Stimulated activated naive CD4-positive, alpha-beta T cell (primary cell): ENCODE measurements around the gene RAB4B.
"Not testable (repeated sequence)": the region's sequence is repeated elsewhere in the genome, so short reads cannot be mapped to it uniquely, and the experiment has no call there.

Experiments
- DNase-seq, 6 experiments: peaks; one replicate each; lab custom pipeline; 2025; lab: John Stamatoyannopoulos, UW

Gene RAB4B

DNA sequence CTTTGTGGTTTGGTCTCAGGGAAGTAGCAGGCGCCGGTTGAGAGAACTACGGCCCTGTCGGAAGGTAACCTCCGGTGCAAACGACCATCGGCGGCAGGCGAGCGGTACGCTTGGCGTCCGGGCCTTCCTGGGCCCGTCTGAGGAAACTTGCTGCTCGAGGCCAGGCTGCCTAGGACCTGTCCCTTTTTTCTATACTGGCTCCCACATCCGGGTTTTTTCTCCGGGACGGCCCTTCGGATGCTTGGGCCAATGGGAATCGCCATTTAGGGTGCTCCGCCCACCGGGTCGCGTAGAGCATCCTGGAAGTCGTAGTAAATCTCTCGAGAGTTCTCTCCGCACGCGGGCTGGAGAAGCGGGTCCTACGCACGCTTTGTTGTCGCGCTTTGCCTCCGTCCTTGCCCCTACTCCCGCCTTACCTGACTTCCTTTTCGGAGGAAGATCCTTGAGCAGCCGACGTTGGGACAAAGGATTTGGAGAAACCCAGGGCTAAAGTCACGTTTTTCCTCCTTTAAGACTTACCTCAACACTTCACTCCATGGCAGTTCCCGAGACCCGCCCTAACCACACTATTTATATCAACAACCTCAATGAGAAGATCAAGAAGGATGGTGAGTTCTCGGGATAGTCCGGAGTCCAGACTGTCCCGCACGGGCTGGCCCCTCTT lies 27.0 kb upstream of the RAB4B start, which contains the start of gene SNRPA:
Gene SNRPA, plus strand, starts transcription at position 330 of the 664 bp plus-strand sequence. Its CDS starts 206 bp downstream, at position 536.
- peak; percentile 93 to 100 (median 100) for DNase-seq

DNA sequence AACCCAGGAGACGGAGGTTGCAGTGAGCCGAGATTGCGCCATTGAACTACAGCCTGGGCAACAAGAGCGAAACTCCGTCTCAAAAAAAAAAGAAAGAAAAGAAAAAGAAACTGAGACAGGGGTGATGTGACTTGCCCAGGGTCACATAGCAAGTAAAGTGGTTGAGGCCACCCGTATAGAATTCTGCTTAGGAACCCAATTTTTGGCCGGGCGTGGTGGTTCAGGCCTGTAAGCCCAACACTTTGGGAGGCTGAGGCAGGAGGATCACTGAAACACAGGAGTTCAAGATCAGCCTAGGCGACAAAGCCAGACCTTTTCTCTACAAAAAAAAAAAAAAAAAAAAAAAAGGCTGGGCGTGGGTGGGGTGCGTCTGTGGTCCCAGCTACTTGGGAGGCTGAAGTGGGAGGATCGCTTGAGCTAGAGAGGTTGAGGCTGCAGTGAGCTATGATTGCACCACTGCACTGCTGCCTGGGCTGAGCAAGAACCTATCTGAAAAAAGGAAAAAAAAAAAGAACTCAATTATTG lies 25.7 kb upstream of the RAB4B start:
- no peak for DNase-seq

DNA sequence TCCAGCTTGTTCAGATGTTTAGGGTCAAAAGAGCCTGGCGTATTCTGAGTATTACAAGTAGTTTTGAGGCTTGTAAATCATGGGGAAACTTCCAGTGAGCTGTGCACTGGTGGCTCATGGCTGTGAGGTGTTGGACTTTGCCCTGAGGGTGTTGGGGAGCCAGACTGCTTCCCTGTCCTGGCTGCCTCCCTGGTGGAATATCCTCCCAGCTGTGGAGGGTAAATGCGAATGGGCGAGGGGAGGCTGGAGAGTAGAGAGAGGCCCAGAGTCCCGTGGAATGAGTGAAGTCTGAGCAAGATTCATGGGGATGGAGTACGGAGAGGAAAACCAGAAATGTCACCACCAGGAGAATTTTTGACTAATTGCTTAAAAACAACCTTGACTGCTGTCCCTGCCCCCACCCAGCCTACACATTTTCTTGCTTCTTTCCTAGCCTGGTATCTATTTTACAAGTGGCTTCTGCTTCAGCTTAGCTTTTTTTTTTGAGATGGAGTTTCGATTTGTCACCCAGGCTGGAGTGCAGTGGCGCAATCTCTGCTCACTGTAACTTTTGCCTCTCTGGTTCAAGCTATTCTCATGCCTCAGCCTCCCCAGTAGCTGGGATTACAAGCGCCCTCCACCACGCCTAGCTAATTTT lies 23.3 kb upstream of the RAB4B start:
- DNase-seq: no peak

DNA sequence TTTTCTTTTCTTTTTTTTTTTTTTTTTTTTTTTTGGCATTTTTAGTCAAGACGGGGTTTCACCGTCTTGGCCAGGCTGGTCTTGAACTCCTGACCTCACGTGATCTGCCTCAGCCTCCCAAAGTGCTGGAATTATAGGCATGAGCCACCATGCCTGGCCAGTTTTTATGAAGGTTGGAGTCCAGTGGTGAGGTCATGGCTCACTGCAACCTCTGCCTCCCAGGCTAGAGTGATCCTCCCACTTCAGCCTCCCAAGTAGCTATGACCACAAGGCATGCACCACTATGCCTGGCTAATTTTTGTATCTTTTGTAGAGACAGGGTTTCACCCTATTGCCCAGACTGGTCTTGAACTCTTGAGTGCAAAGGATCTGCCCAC lies 22.8 kb upstream of the RAB4B start:
- no peak for DNase-seq

DNA sequence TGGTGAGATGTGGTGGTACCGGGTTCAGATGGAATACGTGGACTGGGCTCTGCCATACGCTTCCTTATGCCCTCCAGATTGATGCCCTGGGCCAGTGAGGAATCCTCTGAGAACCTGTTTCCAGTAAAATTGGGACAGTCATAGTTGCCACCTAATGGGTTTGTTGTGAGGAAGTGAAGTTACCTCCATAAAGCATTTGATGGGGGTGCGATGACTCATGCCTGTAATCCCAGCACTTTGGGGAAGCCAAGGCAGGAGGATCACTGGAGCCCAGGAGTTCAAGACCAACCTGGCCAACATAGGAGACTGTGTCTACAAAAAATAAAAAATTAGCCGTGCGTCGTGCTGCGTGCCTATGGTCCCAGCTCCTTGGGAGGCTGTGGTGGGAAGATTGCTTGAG lies 22.3 kb upstream of the RAB4B start:
- no peak for DNase-seq

DNA sequence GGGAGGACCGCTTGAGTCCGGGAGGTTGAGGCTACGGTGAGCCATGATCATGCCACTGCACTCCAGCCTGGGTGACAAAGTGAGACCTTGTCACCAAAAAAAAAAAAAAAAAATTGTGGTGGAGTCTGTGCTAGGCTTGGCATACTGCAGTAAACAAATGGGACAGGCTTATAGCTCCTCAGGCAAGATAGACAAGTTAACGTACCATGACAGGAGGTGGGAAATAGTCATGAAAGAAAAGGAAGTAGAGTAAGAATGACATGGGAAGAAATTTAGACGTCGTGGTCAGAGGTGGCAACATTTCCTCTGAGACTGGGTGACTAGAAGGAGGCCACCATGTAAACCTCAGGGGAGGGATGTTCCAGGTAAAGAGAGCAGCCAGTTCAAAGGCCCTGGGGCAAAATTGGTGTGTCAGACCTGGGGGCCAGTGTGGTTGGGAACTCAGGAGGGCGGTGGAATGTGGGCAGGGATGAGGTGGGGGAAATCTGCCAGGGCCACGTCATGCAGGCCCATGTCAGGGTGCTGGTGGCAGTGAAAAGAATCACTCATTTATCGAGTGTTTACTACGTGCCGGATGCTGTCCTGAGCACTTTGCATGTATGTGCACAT lies 21.4 kb upstream of the RAB4B start:
- DNase-seq: no peak

DNA sequence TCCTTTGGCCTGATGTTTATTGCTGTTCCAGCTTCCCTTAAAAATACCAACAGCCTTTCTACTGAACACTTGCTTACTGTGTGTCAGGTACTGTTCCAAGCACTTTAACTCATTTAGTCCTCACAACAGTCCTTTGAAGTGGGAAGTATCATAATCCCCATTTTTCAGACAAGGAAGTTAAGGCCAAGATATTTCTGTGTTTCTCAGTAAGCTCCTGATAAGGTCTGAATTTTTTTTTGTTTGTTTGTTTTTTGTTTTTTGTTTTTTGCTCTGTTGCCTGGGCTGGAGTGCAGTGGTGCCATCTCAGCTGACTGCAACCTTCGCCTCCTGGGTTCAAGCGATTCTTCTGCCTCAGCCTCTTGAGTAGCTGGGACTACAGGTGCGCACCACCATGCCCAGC lies 19.6 kb upstream of the RAB4B start:
- DNase-seq: no peak

DNA sequence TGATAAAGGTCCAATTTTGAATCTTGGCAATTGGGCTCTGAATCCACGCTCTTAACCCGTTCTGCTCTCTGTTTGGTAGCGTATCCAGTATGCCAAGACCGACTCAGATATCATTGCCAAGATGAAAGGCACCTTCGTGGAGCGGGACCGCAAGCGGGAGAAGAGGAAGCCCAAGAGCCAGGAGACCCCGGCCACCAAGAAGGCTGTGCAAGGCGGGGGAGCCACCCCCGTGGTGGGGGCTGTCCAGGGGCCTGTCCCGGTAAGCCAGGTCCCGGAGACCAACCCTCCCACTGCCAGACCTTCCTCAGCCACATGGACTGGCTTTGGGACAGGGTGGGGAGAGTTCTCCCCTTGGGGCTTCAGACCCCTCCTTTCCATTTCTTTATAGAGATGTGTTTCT lies 18.7 kb upstream of the RAB4B start:
- no peak for DNase-seq

DNA sequence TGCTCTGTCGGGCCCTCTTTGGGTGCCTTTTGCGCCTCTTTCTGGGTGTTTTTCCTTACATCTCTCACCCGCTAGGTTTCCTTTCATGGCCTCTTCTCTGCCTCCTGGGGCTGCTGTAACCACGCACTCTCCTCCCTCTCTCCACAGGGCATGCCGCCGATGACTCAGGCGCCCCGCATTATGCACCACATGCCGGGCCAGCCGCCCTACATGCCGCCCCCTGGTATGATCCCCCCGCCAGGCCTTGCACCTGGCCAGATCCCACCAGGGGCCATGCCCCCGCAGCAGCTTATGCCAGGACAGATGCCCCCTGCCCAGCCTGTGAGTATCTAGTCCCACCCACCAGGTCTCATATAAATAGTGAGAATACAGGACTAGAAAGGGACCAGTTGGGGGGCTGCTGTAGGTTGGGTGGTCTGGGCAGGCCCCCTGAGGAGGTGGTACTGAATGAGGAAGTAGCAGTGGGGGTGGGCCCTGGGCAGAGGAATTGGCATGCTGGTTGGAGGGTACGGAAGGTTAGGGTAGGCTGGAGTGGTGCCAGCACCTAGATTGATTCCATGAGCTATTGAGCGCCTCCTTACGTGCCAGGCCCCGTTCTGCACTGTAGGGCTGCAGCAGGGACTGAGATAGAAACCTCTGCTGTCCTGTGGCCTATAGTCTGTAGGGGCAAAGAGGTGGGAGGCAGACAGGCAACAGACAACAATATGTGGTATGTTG lies 15.1 kb upstream of the RAB4B start:
- DNase-seq: no peak

DNA sequence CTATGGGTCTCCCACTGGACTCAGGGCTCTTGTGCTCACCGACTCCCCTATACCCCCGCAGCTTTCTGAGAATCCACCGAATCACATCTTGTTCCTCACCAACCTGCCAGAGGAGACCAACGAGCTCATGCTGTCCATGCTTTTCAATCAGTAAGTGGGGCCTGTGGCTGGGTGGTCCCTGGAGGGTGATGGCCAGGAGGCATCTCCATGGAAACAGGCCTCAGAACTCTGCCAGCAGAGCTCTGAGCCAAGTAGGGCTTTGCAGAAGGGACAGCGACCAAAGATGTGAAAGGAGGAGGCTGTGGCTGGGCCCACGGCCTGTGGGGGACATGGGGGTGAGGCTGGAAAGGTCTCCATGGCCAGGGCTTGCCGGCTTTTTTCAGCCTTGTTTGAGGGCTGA lies 14.5 kb upstream of the RAB4B start:
- DNase-seq: no peak

DNA sequence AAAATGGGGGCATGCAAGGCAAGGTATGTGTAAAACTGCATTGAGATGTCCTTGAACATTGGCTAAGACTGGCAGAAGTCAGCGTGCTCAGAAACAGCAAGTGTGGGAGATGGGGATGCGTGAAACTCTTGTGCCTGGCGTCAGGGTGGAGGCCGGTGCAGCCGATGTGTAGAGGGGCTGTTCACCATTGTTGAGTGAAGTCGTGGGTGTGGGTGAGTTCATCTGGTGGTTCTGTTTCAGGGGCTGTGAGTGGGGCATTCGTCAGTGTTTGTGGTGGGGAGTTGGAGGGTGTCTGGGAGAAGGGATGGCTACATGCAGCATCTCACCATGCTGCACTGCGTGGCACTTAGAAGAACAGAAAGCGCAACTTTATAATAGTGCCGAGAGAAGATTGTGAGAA lies 14.1 kb upstream of the RAB4B start:
- no peak for DNase-seq

DNA sequence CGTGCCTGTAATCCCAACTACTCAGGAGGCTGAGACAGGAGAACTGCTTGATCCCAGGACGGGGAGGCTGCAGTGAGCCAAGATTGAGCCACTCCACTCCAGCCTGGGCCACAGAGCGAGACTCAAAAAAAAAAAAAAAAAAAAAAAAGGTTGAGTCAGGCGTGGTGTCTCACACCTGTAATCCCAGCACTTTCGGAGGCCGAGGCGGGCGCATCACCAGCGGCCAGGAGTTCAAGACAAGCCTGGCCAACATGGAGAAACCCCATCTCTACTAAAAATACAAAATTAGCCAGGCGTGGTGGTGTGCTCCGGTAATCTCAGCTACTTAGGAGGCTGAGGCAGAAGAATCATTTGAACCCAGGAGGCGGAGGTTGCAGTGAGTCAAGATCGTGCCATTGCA lies 11.7 kb upstream of the RAB4B start:
- DNase-seq: not testable (repeated sequence)

DNA sequence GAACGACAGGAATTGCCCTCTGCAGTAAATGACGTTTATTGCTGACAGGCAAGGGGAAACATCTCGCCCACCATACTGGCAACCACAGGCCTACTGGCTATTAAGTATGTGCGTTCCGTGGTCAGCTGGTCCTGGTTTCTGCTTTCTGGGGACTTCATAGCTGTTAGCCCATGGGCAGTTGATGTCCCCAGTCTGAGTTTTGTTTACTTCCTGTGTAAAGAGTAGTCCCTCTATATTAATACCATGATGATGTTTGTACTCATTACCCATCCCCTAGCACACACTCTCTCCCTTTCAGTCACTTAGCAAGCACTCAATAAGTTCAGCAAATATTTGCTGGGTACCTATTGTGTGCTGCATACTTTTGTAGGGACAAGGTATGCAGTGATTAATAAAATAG lies 9.2 kb upstream of the RAB4B start:
- no peak for DNase-seq

DNA sequence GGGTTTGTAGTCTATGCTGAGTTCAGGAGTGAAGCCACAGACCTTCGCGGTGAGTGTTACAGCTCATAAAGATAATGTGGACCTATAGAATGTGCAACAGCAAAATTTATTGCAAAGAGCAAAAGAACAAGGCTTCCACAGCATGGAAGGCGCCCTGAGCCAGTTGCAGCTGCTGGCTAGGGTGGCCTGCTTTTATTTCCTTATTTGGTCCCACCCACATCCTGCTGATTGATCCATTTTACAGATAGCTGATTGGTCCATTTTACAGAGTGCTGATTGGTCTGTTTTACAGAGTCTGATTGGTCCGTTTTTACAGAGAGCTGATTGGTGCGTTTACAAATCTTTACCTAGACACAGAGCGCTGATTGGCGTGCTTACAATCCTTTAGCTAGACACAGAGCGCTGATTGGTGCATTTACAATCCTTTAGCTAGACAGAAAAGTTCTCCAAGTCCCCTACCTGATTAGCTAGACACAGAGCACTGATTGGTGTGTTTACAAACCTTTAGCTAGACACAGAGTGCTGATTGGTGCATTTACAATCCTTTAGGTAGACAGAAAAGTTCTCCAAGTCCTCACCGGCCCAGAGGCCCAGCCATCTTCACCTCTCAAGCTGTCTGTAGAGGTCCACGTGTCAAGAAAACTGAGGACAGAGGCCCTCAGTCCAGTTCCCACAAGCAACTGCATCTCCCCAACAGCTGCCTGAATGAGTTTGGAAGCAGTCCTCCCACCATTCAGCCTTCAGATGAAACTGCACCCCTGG lies 6.8 kb upstream of the RAB4B start:
- DNase-seq: peak in 2 of 6 experiments; percentile 26 to 29

DNA sequence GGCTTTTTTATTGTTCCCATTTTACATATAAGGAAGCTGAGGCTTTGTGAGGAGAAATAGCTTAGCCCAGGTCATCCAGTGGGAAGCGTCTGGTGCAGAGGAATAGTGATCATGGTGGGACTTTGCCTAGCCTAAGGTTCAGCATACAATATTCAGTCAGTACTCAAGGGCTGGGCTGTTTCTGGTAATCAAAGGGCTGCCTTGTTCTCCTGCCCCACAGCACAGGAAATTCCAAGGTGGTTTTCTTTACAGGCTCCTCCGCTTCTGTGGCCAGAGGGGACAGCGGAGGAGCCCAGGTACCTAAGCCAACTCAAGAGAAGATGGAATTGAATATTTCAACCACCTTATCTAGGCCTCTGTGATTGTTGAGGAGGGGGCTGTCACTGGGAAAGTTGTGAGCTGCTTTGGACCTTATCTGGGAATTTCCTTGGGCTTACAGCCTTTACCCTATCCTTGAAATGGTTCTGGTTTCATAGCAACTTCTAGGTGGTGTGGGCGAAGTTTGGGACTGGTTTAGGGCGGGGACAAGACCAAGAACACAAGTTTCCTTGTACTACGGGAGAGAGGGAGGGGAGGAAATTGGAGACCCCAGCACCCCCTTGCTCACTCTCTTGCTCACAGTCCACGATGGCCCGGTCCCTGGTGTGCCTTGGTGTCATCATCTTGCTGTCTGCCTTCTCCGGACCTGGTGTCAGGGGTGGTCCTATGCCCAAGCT lies 3.0 kb upstream of the RAB4B start, which contains the start of gene MIA:
Gene MIA, plus strand, starts transcription at position 606 of the 716 bp plus-strand sequence. Its CDS starts 22 bp downstream, at position 628.
- no peak for DNase-seq

DNA sequence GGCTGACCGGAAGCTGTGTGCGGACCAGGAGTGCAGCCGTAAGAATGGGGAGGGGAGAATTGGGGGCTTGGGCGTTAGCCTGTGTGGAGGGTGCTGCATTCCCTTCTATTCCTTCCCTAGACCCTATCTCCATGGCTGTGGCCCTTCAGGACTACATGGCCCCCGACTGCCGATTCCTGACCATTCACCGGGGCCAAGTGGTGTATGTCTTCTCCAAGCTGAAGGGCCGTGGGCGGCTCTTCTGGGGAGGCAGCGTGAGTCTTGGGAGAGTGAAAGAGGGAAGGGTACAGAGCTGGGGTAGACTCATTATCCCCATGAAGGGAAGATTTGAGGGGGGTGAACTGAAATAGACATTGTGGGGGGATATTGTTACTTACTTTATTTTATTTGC lies 2.4 kb upstream of the RAB4B start:
- no peak for DNase-seq

DNA sequence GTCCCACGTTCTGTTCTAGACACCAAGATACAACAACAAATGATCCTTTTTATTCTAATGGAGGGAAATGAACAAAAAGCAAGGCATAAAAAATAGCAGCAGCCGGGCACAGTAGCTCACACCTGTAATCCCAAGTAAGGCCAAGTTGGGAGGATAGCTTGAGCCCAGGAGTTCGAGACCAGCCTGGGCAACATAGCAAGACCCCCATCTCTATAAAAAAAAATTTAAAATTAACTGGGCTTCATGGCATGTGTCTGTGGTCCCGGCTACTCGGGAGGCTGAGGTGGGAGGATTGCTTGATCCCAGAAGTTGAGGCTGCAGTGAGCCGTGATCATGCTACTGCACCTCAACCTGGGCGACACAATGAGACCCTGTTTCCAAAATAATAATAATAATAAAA lies 1.7 kb upstream of the RAB4B start:
- DNase-seq: no peak

DNA sequence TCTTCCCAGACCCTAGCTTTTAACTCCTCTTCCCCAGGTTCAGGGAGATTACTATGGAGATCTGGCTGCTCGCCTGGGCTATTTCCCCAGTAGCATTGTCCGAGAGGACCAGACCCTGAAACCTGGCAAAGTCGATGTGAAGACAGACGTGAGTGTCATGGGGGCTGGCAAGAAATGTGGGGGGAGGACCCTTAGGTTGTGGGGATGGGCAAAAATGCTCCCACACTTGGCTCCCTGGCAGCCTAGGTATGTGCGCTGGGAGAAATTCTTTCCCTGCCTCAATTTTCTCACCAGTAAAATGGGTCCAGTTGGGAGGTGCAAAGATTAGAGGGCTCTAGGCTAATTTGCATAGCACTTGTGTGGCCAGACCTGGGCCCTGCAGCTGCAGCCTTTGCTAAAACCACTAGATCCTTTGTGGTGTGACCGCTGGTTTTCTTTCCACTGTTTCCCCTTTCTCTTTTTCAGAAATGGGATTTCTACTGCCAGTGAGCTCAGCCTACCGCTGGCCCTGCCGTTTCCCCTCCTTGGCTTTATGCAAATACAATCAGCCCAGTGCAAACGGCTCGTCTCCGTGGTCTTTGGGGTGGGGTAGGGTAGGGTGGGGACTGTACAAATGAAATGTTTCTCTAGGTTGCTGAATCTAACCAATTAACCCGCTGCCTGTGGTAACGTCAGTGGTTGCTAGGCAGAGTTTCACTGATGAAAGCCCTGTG lies 959 bp upstream of the RAB4B start:
- peak in 5 of 6 experiments; percentile 78 to 91 (median 84) for DNase-seq

DNA sequence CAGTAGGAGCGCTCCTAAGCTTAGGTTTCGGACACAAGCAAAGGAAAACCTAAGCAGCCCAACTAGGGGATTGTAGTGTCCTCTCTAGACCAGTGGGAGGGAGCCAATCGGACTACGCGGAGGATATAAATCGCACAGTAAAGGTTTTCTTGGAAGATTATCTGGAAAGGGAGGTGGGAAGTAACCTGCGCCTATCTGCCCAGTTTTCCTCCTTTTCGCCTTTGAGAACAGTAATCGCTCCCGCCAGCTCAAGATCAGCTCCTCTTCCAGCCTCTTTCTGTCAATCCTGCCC lies 456 bp upstream of the RAB4B start:
- DNase-seq: peak in 1 of 6 experiments; percentile 93

DNA sequence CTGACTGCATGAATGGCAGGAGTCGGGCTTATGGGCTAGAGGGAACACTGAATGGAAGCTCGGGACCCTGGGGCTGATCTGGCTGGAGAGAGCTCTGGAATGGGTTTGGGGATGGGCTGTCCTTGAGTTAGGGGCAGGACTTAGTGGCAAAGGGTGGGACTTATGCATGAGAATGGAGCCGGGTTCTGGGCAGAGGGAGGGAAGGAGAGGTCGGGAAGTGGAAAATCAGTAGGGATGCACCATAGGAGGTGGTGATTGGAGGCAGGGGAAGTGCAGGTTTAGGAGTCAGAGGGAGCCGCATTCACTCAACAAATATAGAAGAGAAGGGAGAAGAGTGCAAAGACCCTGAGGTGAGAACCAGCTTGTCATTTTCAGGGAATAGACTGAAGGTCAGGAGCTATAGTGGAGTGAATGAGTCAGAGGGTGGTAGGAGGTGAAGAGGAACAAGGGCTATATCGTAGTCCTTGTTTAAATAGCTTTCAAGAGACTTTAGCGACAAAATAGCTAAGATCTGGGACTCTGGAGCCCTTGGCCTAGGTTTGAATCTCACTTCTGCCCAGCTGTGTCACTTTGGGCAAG lies 748 bp downstream of the RAB4B start:
- no peak for DNase-seq
